ENCODE data around the gene ADAM10. TPM values are rescaled to one million over a fixed set of nuclear protein-coding genes. Genes with fewer than 3 reads are reported as not detected.

Gene ADAM10
- total and polyA plus RNA-seq, 2 of the 8 experiments (the other 6 are each of a cell fraction or from before 2014, with no cell fraction given) = 46.5 to 163 TPM

DNA sequence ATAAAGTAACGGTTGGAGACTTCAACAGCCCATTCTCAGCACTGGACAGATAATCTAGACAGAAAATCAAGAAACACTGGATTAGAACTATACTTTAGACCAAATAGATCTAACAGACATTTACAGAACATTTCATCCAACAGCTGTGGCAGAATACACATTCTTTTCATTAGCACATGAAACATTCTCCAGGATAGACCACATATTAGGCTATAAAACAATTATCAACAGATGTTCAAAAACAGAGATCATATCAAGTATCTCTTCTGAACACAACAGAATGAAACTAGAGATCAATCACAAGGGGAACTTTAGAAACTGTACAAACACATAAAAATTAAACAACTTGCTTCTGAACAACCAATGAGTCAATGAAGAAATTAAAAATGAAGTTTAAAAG lies 133.3 kb downstream of the ADAM10 start (continued):
- TF ChIP-seq, protein P1, sequence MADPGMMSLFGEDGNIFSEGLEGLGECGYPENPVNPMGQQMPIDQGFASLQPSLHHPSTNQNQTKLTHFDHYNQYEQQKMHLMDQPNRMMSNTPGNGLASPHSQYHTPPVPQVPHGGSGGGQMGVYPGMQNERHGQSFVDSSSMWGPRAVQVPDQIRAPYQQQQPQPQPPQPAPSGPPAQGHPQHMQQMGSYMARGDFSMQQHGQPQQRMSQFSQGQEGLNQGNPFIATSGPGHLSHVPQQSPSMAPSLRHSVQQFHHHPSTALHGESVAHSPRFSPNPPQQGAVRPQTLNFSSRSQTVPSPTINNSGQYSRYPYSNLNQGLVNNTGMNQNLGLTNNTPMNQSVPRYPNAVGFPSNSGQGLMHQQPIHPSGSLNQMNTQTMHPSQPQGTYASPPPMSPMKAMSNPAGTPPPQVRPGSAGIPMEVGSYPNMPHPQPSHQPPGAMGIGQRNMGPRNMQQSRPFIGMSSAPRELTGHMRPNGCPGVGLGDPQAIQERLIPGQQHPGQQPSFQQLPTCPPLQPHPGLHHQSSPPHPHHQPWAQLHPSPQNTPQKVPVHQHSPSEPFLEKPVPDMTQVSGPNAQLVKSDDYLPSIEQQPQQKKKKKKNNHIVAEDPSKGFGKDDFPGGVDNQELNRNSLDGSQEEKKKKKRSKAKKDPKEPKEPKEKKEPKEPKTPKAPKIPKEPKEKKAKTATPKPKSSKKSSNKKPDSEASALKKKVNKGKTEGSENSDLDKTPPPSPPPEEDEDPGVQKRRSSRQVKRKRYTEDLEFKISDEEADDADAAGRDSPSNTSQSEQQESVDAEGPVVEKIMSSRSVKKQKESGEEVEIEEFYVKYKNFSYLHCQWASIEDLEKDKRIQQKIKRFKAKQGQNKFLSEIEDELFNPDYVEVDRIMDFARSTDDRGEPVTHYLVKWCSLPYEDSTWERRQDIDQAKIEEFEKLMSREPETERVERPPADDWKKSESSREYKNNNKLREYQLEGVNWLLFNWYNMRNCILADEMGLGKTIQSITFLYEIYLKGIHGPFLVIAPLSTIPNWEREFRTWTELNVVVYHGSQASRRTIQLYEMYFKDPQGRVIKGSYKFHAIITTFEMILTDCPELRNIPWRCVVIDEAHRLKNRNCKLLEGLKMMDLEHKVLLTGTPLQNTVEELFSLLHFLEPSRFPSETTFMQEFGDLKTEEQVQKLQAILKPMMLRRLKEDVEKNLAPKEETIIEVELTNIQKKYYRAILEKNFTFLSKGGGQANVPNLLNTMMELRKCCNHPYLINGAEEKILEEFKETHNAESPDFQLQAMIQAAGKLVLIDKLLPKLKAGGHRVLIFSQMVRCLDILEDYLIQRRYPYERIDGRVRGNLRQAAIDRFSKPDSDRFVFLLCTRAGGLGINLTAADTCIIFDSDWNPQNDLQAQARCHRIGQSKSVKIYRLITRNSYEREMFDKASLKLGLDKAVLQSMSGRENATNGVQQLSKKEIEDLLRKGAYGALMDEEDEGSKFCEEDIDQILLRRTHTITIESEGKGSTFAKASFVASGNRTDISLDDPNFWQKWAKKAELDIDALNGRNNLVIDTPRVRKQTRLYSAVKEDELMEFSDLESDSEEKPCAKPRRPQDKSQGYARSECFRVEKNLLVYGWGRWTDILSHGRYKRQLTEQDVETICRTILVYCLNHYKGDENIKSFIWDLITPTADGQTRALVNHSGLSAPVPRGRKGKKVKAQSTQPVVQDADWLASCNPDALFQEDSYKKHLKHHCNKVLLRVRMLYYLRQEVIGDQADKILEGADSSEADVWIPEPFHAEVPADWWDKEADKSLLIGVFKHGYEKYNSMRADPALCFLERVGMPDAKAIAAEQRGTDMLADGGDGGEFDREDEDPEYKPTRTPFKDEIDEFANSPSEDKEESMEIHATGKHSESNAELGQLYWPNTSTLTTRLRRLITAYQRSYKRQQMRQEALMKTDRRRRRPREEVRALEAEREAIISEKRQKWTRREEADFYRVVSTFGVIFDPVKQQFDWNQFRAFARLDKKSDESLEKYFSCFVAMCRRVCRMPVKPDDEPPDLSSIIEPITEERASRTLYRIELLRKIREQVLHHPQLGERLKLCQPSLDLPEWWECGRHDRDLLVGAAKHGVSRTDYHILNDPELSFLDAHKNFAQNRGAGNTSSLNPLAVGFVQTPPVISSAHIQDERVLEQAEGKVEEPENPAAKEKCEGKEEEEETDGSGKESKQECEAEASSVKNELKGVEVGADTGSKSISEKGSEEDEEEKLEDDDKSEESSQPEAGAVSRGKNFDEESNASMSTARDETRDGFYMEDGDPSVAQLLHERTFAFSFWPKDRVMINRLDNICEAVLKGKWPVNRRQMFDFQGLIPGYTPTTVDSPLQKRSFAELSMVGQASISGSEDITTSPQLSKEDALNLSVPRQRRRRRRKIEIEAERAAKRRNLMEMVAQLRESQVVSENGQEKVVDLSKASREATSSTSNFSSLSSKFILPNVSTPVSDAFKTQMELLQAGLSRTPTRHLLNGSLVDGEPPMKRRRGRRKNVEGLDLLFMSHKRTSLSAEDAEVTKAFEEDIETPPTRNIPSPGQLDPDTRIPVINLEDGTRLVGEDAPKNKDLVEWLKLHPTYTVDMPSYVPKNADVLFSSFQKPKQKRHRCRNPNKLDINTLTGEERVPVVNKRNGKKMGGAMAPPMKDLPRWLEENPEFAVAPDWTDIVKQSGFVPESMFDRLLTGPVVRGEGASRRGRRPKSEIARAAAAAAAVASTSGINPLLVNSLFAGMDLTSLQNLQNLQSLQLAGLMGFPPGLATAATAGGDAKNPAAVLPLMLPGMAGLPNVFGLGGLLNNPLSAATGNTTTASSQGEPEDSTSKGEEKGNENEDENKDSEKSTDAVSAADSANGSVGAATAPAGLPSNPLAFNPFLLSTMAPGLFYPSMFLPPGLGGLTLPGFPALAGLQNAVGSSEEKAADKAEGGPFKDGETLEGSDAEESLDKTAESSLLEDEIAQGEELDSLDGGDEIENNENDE (IDR thresholded peaks at IDR 0.05; ENCODE audit: insufficient replicate concordance, low read length) = no peak
- TF ChIP-seq SIN3A (conservative IDR thresholded peaks at IDR 0.05 in 1 of 2, IDR thresholded peaks at IDR 0.05 in 1 of 2; ENCODE audit: low read depth in 1 of 2, low read length in 2 of 2) = no peak
- TF ChIP-seq POLR2AphosphoS5 (IDR thresholded peaks at IDR 0.05; ENCODE audit: low read depth, low read length) = no peak
- no peak for TF ChIP-seq EGR1 (IDR thresholded peaks at IDR 0.05; ENCODE audit: borderline replicate concordance, low read depth, low read length)
- no peak for TF ChIP-seq TAF1 (IDR thresholded peaks at IDR 0.05; ENCODE audit: low read depth, low read length)
- no peak for TF ChIP-seq KDM4A (IDR thresholded peaks at IDR 0.05; ENCODE audit: low read depth, low read length, severe bottlenecking)
- TF ChIP-seq NRF1 (IDR thresholded peaks at IDR 0.05; ENCODE audit: low read depth, low read length) = no peak
- TF ChIP-seq CBX5 (IDR thresholded peaks at IDR 0.05; ENCODE audit: low read depth, low read length) = no peak
- TF ChIP-seq JUN (IDR thresholded peaks at IDR 0.05; ENCODE audit: low read depth, low read length) = no peak
- TF ChIP-seq ZNF274 (IDR thresholded peaks at IDR 0.05; ENCODE audit: borderline replicate concordance, extremely low read depth, low read length) = no peak

Measured in H1 (cell line).